Right renal cortex interstitium (tissue), 3 donors: ENCODE measurements around the gene PGK1. TPM values are rescaled to one million over a fixed set of nuclear protein-coding genes. Genes with fewer than 3 reads are reported as not detected.
"Not testable (repeated sequence)": the region's sequence is repeated elsewhere in the genome, so short reads cannot be mapped to it uniquely, and the experiment has no call there.

ENCODE experiments used
- DNase-seq, 3 donors: peaks; one replicate each; pipeline ENCODE4 v3.0.0-alpha.2; 2013; ENCODE audit warnings: low read depth in 3 of 3, low spot score in 2 of 3
- polyA plus RNA-seq, 3 donors: library from polyadenylated mRNA; unstranded; fragments of 120-200 nt; gene quantifications; one replicate each; pipeline ENCODE4 v1.2.1, GENCODE V29; 2013; ENCODE audit not compliant: insufficient read length in 3 of 3

The PGK1 gene
- polyA plus RNA-seq, 3 donors = 415 to 447 (median 421) TPM

DNA sequence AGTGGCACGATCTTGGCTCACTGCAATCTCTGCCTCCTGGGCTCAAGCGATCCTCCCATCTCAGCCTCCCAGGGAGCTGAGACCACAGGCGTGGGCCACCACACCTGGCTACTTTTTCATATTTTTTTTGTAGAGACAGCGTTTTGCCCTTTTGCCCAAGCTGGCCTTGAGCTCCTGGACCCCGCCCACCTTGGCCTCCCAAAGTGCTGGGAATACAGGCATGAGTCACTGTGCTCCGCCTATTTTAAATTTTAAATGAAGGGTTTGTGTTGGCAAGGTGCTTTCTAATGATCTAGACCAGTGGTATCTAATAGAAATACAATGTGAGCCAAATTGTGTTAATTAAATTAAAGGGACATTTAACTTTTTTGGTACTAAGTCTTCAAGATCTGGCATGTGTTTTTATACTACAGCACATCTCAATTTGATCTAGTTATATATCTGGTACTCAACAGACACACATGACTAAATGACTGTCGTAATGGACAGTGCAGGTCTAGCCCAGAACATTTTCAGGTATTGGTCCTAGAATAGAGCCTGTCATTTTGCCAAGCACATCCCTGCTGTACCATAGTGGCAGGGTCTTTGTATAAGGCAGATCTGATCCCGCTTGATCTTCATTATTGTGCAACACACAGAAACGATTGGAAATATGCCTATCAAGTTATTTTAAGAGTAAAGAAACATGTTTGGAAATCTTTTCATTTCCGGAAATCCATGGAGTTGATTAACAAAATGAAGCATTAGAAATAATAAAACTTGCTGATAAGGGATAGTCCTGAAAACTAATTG is 7.3 kb downstream of the PGK1 start:
- DNase-seq = no peak

DNA sequence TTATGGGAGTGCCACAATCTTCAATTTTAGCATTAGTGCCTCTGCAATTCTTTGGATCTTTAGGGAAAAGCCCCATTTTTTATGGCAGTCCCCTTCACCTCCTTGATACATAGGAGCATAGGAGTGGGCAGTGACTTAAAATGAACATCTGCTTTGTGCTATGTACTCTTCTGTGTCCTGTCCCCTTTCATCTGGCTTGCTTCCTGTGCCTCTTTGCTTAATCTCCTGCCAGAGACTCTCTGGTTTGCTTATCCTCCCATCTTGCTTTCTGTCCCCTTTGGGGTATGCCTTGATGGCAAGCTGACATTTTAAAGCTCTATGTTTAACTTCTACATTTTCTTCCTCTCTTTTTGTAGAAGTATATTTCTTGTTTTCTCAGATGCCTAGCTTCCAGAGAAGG is 12.3 kb downstream of the PGK1 start:
- no peak for DNase-seq

DNA sequence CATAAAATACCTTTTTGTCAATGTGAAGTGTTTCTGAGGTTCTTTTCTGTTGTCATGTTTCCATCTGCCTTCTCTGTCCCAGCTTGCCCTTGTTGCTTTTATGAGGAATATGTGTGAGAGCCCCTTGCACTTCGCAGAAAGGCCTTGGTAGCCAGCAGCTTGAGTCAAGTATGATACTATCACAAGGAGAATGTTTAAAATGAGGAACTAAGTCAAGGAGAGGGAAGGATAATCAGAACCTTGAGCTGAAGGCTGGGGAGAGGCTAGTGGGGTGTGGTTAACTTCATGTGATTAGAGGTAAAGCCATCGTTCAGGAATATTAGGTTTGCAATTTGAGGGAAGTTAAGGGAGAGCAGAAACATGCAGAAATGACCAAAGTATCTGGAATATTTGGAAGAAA is 12.7 kb downstream of the PGK1 start:
- DNase-seq = no peak

DNA sequence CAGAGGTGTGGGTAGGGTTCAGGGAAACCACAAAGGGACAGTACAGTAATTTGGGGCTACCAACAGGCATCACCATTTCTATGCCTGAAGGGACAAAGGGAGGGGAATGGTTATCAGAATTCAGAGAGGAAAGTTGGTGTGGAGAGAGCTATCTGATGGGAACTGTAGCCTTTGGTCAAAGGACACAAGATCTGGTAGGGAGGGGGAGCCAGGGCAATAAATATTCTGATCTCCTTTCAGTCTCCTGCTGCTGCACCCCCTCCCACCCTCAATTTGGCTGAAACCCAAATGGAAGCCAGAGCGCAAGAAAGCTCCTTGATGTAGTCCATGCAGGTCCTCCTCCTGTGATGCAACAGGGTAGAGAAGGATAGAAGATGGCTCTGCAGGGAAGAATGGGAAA is 14.6 kb downstream of the PGK1 start:
- no peak for DNase-seq

DNA sequence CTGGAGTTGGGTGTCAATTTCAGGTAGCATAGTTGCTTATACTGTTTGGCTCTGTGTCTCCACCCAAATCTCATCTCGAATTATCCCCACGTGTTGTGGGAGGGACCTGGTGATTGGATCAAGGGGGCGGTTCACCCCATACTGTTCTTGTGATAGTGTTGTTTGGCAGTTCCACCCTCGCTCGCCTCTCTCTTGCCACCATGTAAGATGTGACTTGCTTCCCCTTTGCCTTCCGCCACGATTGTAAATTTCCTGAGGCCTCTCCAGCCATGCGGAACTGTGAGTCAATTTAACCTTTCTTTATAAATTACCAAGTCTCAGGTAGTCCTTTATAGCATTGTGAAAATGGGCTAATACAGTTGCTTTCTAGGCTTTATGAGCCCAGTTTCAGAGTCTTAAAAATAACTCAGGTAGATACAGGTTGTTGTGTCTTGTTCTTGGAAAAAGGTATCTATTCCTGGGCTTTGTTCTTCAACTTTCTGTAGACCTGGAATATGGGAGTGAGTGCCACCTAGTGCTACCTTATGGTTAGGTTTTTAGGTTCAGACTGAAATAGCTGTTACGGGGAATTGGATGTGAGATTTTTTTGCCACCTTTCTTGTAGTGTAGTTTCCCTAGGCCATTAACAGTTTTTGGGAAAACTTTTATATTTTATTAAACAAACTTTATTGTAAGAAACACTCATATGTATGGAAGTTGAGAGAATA is 15.6 kb downstream of the PGK1 start:
- DNase-seq = no peak

DNA sequence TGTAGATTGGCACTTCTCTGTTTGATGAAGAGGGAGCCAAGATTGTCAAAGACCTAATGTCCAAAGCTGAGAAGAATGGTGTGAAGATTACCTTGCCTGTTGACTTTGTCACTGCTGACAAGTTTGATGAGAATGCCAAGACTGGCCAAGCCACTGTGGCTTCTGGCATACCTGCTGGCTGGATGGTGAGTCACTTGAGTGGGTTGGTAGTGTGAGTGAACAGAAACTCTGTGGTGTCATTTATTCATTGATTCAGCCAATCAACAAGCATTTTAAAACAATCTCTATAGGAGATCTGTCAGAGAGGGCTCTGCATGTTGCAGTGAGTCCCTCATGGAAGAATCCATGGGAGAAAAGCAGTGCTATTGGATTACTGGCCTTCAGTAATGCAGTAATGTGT is 19.1 kb downstream of the PGK1 start:
- DNase-seq = no peak

DNA sequence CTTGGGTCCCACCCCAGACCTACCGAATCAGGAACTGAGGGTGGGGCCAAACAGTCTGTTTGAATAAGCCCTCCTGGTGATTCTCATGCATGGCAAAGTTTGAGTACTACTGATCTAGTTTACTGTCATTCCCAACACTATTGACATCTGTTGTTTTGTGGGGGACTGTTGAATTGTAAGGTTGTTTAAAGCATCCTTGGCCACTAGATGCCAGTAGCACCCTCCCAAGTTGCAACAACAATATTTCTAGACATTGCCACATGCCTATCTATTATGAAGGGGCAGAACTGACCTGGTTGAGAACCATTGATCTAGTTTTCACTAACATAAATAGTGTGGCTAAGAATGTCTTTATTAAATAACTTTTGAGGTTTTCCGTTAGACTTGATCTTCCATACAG is 20.3 kb downstream of the PGK1 start:
- no peak for DNase-seq

DNA sequence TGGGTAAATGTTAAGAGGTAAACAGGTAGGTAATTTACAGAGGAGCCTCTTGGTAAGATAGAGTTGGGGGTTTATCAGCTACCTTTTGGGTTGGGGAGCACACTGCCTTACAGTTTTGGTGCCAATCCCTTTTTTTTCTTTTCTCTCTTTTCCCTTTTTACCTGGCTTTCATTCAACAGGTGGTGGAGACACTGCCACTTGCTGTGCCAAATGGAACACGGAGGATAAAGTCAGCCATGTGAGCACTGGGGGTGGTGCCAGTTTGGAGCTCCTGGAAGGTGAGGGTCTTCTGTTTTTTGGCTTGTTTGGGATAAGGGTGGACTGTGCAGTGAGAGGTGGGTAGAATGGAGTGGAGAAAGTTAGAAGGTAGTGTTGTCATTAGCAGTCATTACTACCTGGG is 21.1 kb downstream of the PGK1 start:
- no peak for DNase-seq

DNA sequence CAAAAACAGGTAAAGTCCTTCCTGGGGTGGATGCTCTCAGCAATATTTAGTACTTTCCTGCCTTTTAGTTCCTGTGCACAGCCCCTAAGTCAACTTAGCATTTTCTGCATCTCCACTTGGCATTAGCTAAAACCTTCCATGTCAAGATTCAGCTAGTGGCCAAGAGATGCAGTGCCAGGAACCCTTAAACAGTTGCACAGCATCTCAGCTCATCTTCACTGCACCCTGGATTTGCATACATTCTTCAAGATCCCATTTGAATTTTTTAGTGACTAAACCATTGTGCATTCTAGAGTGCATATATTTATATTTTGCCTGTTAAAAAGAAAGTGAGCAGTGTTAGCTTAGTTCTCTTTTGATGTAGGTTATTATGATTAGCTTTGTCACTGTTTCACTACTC is 21.7 kb downstream of the PGK1 start:
- DNase-seq = not testable (repeated sequence)

DNA sequence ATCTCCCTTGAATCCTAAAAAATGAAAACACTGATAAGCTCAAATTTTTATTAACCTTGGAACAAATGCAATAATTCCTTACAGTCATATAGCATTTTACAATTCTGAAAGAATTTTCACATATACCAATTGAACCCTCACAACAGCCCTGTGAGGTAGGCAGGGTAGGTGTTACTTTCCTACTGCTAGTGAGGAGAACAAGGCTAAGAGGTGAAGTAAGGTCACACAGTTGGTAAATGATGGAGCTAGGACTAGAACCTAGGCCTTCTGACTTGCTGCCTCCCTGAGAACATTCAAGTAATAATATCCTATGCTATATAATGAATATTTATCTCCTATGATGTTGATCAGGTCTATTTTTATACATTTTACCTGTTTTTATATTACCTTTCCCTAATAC is 25.7 kb downstream of the PGK1 start:
- DNase-seq = no peak

DNA sequence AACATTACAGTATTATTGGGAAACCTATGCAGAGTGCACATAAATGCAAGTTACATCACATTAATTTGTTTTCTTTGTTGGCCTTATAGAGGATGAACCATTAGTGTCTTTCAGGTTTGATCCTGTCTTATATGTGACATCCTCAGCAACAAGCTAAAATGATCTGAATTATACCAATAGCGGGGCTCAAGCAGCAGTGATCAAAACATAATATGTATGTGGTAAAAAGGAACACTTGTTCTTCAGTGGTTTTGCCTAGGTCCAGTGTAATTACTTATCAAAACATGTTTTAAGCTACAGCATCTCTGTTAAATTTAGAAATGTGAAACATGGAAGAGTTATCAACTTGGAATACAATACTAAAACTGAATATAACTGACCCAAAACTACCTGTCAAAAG is 26.3 kb downstream of the PGK1 start:
- no peak for DNase-seq

DNA sequence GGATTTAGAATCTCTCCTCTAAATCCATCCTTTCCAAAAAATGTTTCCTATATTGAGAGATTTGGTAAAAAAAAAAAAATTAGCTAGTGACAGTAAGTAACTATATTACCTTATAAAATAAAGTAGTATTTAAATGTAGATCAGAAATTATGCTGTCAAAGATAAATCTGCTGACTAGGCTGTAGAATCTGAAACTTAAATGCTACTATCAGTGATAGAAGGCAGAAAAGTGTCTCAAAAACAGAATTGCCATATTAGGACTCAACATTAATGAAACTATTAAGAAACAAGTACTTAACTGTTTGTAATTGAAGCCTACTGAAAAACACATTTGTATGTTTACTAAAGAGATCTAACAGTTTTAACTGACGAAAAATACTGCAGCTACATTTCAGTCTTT is 27.1 kb downstream of the PGK1 start:
- no peak for DNase-seq

DNA sequence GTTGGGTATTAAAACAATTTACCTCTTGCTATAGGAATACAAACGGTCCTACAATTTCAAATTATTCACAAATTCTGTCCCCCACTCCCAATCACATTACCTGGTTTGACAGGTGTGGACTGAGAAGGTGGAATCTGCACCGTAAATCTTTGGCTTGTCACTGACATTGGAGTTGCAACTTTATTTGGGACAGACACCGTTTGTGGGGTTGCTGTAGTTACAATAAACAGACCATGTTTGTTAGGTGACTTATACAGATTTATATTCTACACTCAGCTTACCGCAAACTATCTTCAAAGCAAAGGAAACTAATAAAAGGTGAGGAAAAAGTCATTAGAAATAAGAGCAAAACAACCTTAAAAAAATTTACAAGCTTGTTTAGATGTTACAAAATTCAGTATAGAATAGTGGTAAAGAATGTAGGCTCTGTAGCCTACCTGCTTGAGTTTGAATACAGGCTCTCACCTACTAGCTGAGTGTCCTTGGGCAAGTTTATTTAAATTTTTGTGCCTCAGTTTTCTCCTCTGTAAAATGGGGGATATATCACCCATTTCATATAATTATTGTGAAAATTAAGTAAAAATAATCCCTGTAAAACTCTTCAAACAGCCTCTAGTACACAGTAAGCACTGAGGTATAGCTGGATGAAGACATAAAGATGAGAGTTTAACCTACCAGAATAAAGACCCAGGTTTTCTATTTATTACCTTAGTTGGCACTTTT is 29.4 kb downstream of the PGK1 start:
- no peak for DNase-seq

DNA sequence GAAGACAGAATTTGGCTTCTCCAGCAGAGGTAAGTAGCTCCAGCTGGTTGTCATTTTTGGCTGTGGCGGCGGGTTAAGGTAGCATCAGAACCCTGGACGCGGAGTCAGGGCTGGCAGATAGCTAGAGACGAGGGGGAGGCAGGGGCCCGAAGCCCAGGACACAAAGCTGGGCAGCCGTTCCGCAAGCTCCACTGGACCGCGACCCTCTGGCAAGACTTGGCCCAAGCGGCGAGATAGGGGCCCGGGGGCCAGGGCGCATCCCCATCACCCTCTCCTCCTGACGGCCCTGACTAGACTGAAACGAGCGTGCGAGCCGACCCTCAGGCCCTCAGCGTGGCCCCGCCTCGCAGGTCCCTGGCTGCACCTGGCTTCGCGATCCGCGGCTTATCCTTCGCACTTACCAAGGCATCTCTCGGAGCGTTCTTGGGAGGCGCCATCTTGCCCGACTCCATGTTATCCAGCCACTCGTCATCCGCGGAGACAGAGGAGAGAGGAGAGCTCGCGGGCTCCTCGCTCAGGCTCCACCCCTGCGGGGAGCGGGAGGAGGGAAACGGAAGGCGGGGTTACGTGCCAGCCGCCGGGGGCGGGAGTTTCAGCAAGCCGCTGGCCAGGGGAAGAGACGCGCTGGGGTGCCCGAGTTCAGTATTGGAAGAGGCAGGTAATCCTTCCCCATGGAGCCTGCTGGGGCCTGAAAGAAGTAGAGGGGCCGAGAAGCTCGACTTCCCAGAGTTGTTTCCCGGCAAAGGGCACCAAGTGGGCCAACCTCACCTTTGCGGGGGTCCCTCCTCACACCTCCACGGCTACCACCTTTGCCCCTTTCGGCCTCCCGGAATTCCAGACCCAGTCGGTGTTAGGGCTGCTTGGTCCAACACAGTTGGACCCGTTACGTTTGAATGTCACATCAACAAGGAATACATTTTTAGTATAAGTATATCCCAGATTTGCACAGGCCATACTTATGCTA is 35.4 kb downstream of the PGK1 start, which contains the start of gene TAF9B:
TAF9B (minus strand) TSS at position 491 of the 964 bp plus-strand sequence; CDS start at position 452, 39 bp downstream.
- DNase-seq = peak; percentile 40 to 64 (median 51)

DNA sequence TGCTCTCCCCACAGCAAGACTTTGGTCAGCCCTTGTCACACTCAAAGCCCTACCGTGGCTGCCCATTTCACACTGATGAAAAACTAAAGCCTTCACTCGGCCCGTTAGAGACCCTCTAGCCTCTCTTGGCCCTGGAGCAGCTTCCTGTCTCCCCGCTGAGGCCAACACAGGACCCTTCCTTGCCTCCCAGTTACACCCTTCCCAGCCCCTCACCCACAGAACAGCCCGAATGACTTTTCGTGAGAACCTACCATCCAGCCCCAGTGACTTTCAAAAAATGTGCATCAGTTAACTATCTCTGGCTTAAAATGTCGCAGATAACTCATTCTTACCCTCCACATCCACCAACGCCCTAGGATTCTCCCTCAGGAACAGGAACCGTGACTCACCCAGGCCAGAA is 36.2 kb downstream of the PGK1 start:
- DNase-seq = no peak

DNA sequence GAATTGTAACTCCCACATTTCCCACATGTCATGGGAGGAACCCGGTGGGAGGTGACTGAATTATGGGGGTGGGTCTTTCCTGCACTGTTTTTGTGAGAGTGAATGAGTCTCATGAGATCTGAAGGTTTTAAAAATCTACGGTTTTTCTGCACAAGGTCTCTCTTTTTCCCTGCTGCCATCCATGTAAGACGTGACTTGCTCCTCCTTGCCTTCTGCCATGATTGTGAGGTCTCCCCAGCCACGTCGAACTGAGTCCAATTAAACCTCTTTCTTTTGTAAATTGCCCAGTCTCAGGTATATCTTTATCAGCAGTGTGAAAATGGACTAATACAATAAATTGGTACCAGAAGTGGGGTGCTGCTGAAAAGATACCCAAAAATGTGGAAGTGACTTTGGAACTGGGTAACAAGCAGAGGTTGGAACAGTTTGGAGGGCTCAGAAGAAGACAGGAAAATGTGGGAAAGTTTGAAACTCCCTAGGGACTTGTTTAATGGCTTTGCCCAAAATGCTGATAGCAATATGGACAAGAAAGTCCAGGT is 43.0 kb downstream of the PGK1 start:
- not testable (repeated sequence) for DNase-seq

DNA sequence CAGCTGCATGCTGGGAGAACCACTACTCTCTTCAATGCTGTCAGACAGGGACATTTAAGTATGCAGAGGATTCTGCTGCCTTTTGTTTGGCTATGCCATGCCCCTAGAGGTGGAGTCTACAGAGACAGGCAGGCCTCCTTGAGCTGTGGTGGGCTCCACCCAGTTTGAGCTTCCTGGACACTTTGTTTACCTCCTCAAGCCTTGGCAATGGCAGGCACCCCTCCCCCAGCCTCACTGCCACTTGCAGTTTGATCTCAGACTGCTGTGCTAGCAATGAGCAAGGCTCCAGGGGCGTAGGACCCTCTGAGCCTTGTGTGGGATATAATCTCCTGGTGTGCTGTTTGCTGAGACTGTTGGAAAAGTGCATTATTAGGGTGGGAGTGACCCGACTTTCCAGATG is 53.3 kb downstream of the PGK1 start:
- not testable (repeated sequence) for DNase-seq

DNA sequence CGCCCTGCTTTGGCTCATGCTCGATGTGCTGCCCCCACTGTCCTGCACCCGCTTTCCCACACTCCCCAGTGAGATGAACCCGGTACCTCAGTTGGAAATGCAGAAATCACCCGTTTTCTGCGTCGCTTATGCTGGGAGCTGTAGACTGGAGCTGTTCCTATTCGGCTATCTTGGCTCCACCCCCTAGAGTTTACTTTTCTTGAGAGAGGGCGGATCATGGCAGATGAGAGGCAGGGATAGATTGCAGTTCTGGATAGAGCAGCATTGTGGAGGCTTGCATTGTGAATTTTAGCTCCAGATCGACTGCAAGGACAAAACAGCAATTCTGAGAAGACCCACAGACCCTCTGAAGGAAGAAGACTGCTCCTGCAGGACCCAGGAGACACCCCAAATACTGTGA is 53.8 kb downstream of the PGK1 start:
- DNase-seq = not testable (repeated sequence)

DNA sequence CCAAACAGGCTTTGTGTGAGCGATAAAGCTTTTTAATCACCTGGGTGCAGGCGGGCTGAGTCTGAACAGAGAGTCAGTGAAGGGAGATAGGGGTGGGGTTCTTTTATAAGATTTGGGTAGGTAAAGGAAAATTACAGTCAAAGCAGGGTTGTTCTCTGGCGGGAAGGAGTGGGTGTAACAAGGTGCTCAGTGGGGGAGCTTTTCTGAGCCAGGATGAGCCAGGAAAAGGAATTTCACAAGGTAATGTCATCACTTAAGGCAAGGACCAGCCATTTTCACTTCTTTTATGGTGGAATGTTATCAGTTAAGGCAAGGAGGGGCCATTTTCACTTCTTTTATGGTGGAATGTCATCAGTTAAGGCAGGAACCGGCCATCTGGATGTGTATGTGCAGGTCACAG is 56.7 kb downstream of the PGK1 start:
- not testable (repeated sequence) for DNase-seq

DNA sequence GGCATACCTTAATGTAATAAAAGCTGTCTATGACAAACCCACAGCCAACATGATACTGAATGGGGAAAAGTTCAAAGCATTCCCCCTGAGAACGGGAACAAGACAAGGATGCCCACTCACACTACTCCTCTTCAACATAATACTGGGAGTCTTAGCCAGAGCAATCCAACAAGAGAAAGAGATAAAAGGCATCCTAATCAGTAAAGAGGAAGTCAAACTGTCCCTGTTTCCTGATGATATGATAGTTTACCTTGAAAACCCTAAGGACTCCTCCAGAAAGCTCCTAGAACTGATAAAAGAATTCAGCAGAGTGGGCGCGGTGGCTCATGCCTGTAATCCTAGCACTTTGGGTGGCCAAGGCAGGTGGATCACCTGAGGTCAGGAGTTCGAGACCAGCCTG is 59.1 kb downstream of the PGK1 start:
- DNase-seq = not testable (repeated sequence)
